IMR-90 (cell line): Measurements from ENCODE around the gene MLYCD. TPM values are rescaled to one million over a fixed set of nuclear protein-coding genes. Genes with fewer than 3 reads are reported as not detected.

Source experiments
- ATAC-seq: fragments of 200-7000 bp; cut with Tn5 transposase; 2 replicates; pipeline ENCODE4 v1.9.1; 2020; ENCODE audit warnings: low read depth, mild to moderate bottlenecking, moderate library complexity
- BruUV-seq: library from RNA; stranded (reverse); fragments of 400-500 nt; replicated peaks from 2 replicates; lab custom pipeline; 2021; lab: Mats Ljungman, UMichigan
- CTCF ChIA-PET: fragments of 300-600 bp; formaldehyde crosslinking; extraction: SDS; loops from one replicate; lab custom pipeline; 2021; ENCODE audit warnings: antibody characterized with exemption; lab: Yijun Ruan, JAX
- POLR2A ChIA-PET: fragments of 300-600 bp; sonication (Branson Sonifier 250); formaldehyde crosslinking; loops from one replicate; lab custom pipeline; 2022; ENCODE audit warnings: antibody characterized with exemption; ENCODE audit not compliant: unreplicated experiment; lab: Charles Lee
- DNase-seq: peaks from one replicate; pipeline ENCODE4 v3.0.0; 2013
- H2AFZ ChIP-seq: replicated peaks from 2 replicates; pipeline ENCODE3; 2013; ENCODE audit warnings: low read length, mild to moderate bottlenecking; ENCODE audit not compliant: poor library complexity
- H2AK5ac ChIP-seq: 2 replicates; pipeline ENCODE4 v1.6.1; 2013; ENCODE audit warnings: low read depth, low read length, inconsistent platforms
- H2AK9ac ChIP-seq: replicated peaks from 2 replicates; pipeline ENCODE3; 2013; ENCODE audit warnings: mild to moderate bottlenecking, low read depth, low read length, moderate library complexity; ENCODE audit not compliant: poor library complexity
- H2BK120ac ChIP-seq: 2 replicates; pipeline ENCODE4 v1.6.1; 2013; ENCODE audit warnings: low read depth, low read length, inconsistent platforms
- H2BK15ac ChIP-seq: 3 replicates; pipeline ENCODE4 v1.6.1; 2013; ENCODE audit warnings: low read depth, low read length, inconsistent platforms
- H2BK20ac ChIP-seq: 2 replicates; pipeline ENCODE4 v1.6.1; 2013; ENCODE audit warnings: low read depth, mild to moderate bottlenecking, inconsistent platforms, low read length, moderate library complexity
- H2BK5ac ChIP-seq: 2 replicates; pipeline ENCODE4 v1.6.1; 2013; ENCODE audit warnings: mild to moderate bottlenecking, low read depth, low read length, inconsistent platforms; ENCODE audit not compliant: poor library complexity, severe bottlenecking
- H3K14ac ChIP-seq: replicated peaks from 2 replicates; pipeline ENCODE4 v1.6.1; 2013; ENCODE audit warnings: low read depth, low read length, inconsistent platforms
- H3K18ac ChIP-seq: 2 replicates; pipeline ENCODE4 v1.6.1; 2013; ENCODE audit warnings: low read depth, low read length, control low read depth
- H3K23ac ChIP-seq: 2 replicates; pipeline ENCODE4 v1.6.1; 2013; ENCODE audit warnings: low read depth, low read length, inconsistent platforms
- H3K27ac ChIP-seq: 2 replicates; pipeline ENCODE4 v1.5.1; 2013; ENCODE audit warnings: mild to moderate bottlenecking, control low read depth, low read length; ENCODE audit not compliant: insufficient read depth
- H3K27me3 ChIP-seq: 2 replicates; pipeline ENCODE4 v1.6.1; 2013; ENCODE audit warnings: low read length; ENCODE audit not compliant: control insufficient read depth, insufficient read depth
- H3K36me3 ChIP-seq: 2 replicates; pipeline ENCODE4 v1.6.1; 2013; ENCODE audit warnings: low read length, mixed read lengths; ENCODE audit not compliant: control insufficient read depth, insufficient read depth
- H3K4ac ChIP-seq: 2 replicates; pipeline ENCODE4 v1.6.1; 2013; ENCODE audit warnings: low read depth, low read length, inconsistent platforms
- H3K4me1 ChIP-seq: 2 replicates; pipeline ENCODE4 v1.6.1; 2013; ENCODE audit warnings: low read length, mixed read lengths; ENCODE audit not compliant: control insufficient read depth, insufficient read depth
- H3K4me2 ChIP-seq: 2 replicates; pipeline ENCODE4 v1.6.1; 2013; ENCODE audit warnings: low read depth, mild to moderate bottlenecking, control low read depth, low read length, moderate library complexity
- H3K4me3 ChIP-seq: 2 replicates; pipeline ENCODE4 v1.5.1; 2013; ENCODE audit warnings: low read depth, mild to moderate bottlenecking, control low read depth, low read length, moderate library complexity; ENCODE audit not compliant: insufficient read depth
- H3K56ac ChIP-seq: 2 replicates; pipeline ENCODE4 v1.6.1; 2013; ENCODE audit warnings: low read length, inconsistent platforms; ENCODE audit not compliant: insufficient read depth; ENCODE audit errors: extremely low read depth
- H3K79me1 ChIP-seq, 2 experiments: 2 replicates each; pipeline ENCODE4 v1.6.1; 2013; ENCODE audit warnings: low read length in 2 of 2, inconsistent platforms in 1 of 2, low read depth in 1 of 2
- H3K9ac ChIP-seq: 2 replicates; pipeline ENCODE4 v1.6.1; 2013; ENCODE audit warnings: low read depth, low read length, control low read depth
- H3K9me1 ChIP-seq: 2 replicates; pipeline ENCODE4 v1.6.1; 2013; ENCODE audit warnings: low read length, inconsistent platforms; ENCODE audit not compliant: insufficient read depth
- H3K9me3 ChIP-seq: 2 replicates; pipeline ENCODE4 v1.6.1; 2013; ENCODE audit warnings: low read length; ENCODE audit not compliant: control insufficient read depth, insufficient read depth
- H4K20me1 ChIP-seq: 2 replicates; pipeline ENCODE4 v1.6.1; 2013; ENCODE audit warnings: low read length, inconsistent platforms; ENCODE audit not compliant: insufficient read depth
- H4K5ac ChIP-seq: 2 replicates; pipeline ENCODE4 v1.6.1; 2013; ENCODE audit warnings: mild to moderate bottlenecking, low read depth, low read length, control low read depth
- H4K8ac ChIP-seq, 2 experiments: 2 replicates each; pipeline ENCODE4 v1.6.1; 2013; ENCODE audit warnings: low read depth in 2 of 2, low read length in 2 of 2, control low read depth in 1 of 2, inconsistent platforms in 1 of 2
- H4K91ac ChIP-seq: 2 replicates; pipeline ENCODE4 v1.6.1; 2013; ENCODE audit warnings: low read depth, low read length, inconsistent platforms; ENCODE audit not compliant: insufficient read depth
- BHLHE40 ChIP-seq: fragments of 150-350 bp; IDR thresholded peaks from 2 replicates; pipeline ENCODE4 v1.6.1; 2016; ENCODE audit warnings: mild to moderate bottlenecking, low read depth, low read length
- CEBPB ChIP-seq: IDR thresholded peaks from 2 replicates; pipeline ENCODE4 v1.6.1; 2012; ENCODE audit warnings: low read depth, low read length, improper control_type of control experiment
- CHD1 ChIP-seq: IDR thresholded peaks from 2 replicates; pipeline ENCODE4 v1.6.1; 2012; ENCODE audit warnings: low read depth, low read length, improper control_type of control experiment
- CTCF ChIP-seq: conservative IDR thresholded peaks from 2 replicates; pipeline ENCODE4 v1.5.1; 2012; ENCODE audit warnings: mild to moderate bottlenecking, low read depth, low read length, improper control_type of control experiment
- FOS ChIP-seq: fragments of 150-350 bp; IDR thresholded peaks from 2 replicates; pipeline ENCODE4 v1.6.1; 2016; ENCODE audit warnings: low read depth, low read length
- MAZ ChIP-seq: IDR thresholded peaks from 2 replicates; pipeline ENCODE4 v1.6.1; 2012; ENCODE audit warnings: low read depth, mild to moderate bottlenecking, low read length, improper control_type of control experiment, moderate library complexity, borderline replicate concordance
- MXI1 ChIP-seq: IDR thresholded peaks from 2 replicates; pipeline ENCODE4 v1.6.1; 2012; ENCODE audit warnings: low read depth, mild to moderate bottlenecking, low read length, moderate library complexity, borderline replicate concordance
- POLR2A ChIP-seq: IDR thresholded peaks from 2 replicates; pipeline ENCODE4 v1.6.1; 2012; ENCODE audit warnings: mild to moderate bottlenecking, low read depth, low read length
- RAD21 ChIP-seq: IDR thresholded peaks from 2 replicates; pipeline ENCODE4 v1.6.1; 2012; ENCODE audit warnings: low read length, improper control_type of control experiment
- RCOR1 ChIP-seq: IDR thresholded peaks from 2 replicates; pipeline ENCODE4 v1.6.1; 2012; ENCODE audit warnings: mild to moderate bottlenecking, low read length, improper control_type of control experiment; ENCODE audit not compliant: insufficient replicate concordance
- RFX5 ChIP-seq: IDR thresholded peaks from 2 replicates; pipeline ENCODE4 v1.8.0; 2012; ENCODE audit warnings: low read depth, mild to moderate bottlenecking, low read length, moderate library complexity
- USF2 ChIP-seq: fragments of 150-350 bp; IDR thresholded peaks from 2 replicates; pipeline ENCODE4 v1.6.1; 2017; ENCODE audit warnings: mild to moderate bottlenecking, antibody characterized with exemption, low read length, low read depth
- WGBS, 2 experiments: methylation state at CpG; one replicate each; pipeline versions ENCODE4 v1.1.5 to v1.1.7; 2013; ENCODE audit warnings: missing lambda C conversion rate in 2 of 2; ENCODE audit not compliant: insufficient read length in 1 of 2; ENCODE audit errors: extremely low coverage in 2 of 2; 5-methylcytosine and 5-hydroxymethylcytosine counted together
- dilution Hi-C: fragments of 300-500 bp; cut with HindIII; formaldehyde crosslinking; loops from one replicate; pipeline ENCODE4 v1.14.3; 2018; ENCODE audit warnings: low sequenced_read_pairs; ENCODE audit not compliant: unreplicated experiment
- in situ Hi-C: fragments of 300-500 bp; cut with MboI; formaldehyde crosslinking; loops from 3 replicates; pipeline ENCODE4 v1.14.3; 2019; ENCODE audit warnings: low sequenced_read_pairs, inconsistent platforms, mixed read lengths
- intact Hi-C: fragments of 100-400 bp; cut with micrococcal nuclease; formaldehyde crosslinking; loops from 2 replicates; pipeline ENCODE4 v1.10.0; 2022
- polyA plus RNA-seq, 3 experiments: library from polyadenylated mRNA; depleted of rRNA; stranded (reverse); fragments of >200 nt; gene quantifications; 2 replicates each; pipeline ENCODE4 v1.2.3, GENCODE V29; 2012; ENCODE audit warnings: low replicate concordance in 1 of 3
- total RNA-seq: library from RNA; depleted of rRNA; stranded (reverse); fragments of >200 nt; gene quantifications from 2 replicates; pipeline ENCODE4 v1.2.3, GENCODE V29; 2012

The MLYCD gene
- total and polyA plus RNA-seq, 2 of the 4 experiments (the other 2 are of a cell fraction): 1.9 to 2.7 TPM

GRCh38 chr16:83963277-83964119 lies 64.6 kb downstream of the MLYCD start:
- TF ChIP-seq MAZ (no peak), RFX5 (no peak), MXI1 (no peak), RAD21 (no peak), BHLHE40 (no peak), USF2 (no peak), RCOR1 (no peak), FOS (no peak), POLR2A (no peak), CHD1 (no peak), CEBPB (no peak), CTCF (no peak)
- Histone ChIP-seq H2BK5ac (no peak overlapping the region), H3K36me3 (peaks cover 40% of the 10 kb centered on the region), H3K23ac (no peak overlapping the region), H3K4ac (no peak overlapping the region), H2AK5ac (no peak overlapping the region), H3K56ac (no peak overlapping the region), H3K9ac (no peak overlapping the region), H3K27me3 (no peaks in the 10 kb centered on the region), H3K4me2 (no peak overlapping the region), H2BK20ac (no peak overlapping the region), H2AK9ac (no peak overlapping the region), H3K9me1 (no peaks in the 10 kb centered on the region; the same call in 1 of the 2 replicates), H4K5ac (no peak overlapping the region), H3K9me3 (no peaks in the 10 kb centered on the region), H2AFZ (no peak overlapping the region), H2BK15ac (no peak overlapping the region), H3K79me1 (no peaks in the 10 kb centered on the region), H3K18ac (no peak overlapping the region), H3K27ac (no peak overlapping the region), H2BK120ac (no peak overlapping the region), H4K8ac (no peak overlapping the region), H3K14ac (no peak overlapping the region), H3K4me3 (no peak overlapping the region), H4K91ac (no peak overlapping the region), H3K4me1 (no peaks in the 10 kb centered on the region), H4K20me1 (no peaks in the 10 kb centered on the region; the same call in 1 of the 2 replicates)
- in situ Hi-C loops: loop anchor here (10.0 to 25.0 kb wide), 2 partner anchors 211 to 524 kb away; no protein-coding TSS in a partner anchor
- ATAC-seq: no peak
- DNase-seq: no peak
- CTCF ChIA-PET: interaction anchor here (1.0 kb wide), 1 partner anchor 102 kb away, joined by 3 read pairs; no protein-coding TSS in a partner anchor
- BruUV-seq: no TSS peak
- WGBS, 2 experiments: 87% methylated on average over 11 of the region's 22 CpGs; no CpG with 5 or more reads in 1 of the 2 experiments
- POLR2A ChIA-PET: no interaction called here
- dilution Hi-C loops: no loop called here
- intact Hi-C loops: no loop called here
